Stimulated activated CD8-positive, alpha-beta memory T cell treated with anti-CD3 and anti-CD28 coated beads, Interleukin-12 subunit alpha, Interleukin-12 subunit beta, amount 100 ng/mL, for 4 hours (primary cell): ENCODE data around the gene DDB1.
A peak's percentile ranks its signal among the peaks of the same experiment; 100 is the strongest.
"Not testable (repeated sequence)": the region's sequence is repeated elsewhere in the genome, so short reads cannot be mapped to it uniquely, and the experiment has no call there.

Source experiments
- DNase-seq: peaks from one replicate; pipeline ENCODE4 v3.0.0-alpha.2; 2020; ENCODE audit warnings: low read depth

The DDB1 gene

DNA sequence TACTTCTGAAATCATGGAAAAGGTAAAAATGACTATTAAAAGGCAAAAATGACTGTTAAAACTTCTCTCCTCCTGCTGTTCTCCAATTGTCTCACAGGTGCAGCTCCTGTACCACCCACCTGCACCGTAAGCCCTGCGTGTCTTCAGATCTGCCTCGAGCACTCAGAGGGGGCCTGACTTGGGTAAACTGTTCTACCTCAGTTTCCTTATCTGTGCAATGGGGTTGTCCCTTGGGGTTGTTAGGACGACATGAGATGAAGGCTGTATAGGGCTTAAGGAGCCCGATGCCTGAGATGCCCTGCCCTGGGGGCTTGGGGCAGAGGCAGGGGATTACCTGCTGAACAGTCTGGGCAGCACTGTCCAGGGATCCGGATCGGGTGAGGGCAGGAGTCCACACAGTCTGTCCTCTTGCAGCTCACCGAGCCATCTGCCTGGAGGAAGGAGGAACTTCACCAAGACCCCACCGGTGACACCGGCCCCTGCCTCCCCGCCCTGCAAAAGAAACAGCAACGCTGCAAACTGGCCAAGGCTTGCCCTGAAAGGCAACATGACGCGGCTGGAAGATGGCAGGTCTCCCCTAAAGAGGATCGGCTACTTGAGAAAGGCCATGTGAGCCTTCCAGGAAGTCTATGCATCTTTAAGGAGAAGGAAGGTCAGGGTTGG lies 64.2 kb downstream of the DDB1 start:
- DNase-seq: no peak

GRCh38 chr11:61267437-61267841 lies 65.5 kb downstream of the DDB1 start:
- DNase-seq: no peak

GRCh38 chr11:61266602-61267001 lies 66.3 kb downstream of the DDB1 start:
- no peak for DNase-seq

- DNase-seq: no peak
These were observed 67.5 kb downstream of the DDB1 start for GRCh38 chr11:61265357-61265756.

- no peak for DNase-seq
These were observed 68.1 kb downstream of the DDB1 start for GRCh38 chr11:61264795-61265194.

DNA sequence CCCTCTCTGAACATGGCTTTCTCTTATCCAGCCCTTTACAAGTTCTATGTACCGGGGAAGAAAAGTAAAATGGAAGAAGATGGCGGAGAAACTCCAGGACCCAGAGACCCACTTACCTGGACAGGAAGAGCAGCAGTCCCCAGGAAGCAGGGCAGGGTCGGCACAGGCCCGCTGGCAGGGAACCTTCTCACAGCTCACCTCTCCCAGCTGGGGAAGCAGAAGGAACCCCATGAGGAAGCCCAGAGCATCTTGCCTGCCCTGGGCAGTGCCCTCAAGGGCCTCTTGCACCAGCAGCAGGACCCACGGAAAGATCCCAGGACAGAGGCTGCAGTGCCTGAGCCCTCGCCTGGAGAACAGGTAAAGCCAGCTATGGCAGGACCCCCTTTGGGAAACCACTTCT lies 68.5 kb downstream of the DDB1 start:
- no peak for DNase-seq

DNA sequence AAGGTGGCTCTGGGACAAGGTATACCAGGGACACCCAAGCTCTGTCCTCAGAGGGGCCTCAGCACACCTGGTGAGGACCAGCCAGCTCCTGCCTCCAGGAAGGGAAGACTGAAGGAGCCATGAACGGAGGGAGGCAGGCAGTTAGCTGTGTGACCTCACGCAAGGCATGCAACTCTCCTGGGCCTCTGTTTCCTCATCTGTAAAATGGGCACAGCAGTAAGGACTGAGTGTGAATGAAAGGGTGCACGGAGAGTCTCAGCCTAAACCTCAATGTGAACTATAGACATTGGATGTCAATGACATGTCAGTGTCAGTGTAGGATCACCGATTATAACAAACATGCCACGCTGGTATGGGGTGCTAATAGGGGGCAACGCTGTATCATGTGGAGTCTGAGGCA lies 73.5 kb downstream of the DDB1 start:
- no peak for DNase-seq

GRCh38 chr11:61258546-61258945 lies 74.4 kb downstream of the DDB1 start:
- DNase-seq: no peak

DNA sequence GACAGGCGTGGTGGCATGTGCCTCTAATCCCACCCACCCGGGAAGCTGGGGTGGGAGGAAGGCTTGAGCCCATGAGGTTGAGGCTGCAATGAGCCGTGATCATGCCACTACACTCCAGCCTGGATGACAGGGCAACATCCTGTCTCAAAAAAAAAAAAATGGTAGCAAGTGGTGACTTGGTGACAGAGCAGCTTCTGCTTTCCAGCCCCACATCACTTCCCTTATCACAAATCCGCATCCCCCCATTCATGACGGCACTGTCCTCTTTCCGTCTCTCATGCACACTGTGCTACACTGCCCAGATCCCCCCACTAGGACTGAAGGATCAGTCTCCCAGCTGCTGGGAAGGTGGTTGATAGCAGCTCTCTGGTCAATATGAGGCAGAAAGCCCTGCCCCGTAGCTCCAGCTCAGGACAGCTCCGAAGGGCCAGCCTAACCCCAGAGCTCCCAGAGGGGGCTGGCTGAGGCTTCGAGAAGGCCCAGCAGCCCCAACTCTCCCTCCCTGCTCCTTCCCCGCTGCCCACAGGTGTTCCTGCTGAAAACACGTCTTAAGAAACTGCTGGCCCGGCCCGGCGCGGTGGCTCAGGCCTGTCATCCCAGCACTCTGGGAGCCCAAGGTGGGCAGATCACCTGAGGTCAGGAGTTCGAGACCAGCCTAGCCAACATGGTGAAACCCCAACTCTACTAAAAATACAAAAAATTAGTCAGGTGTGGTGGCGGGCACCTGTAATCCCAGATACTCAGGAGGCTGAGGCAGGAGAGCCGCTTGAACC lies 76.0 kb downstream of the DDB1 start:
- no peak for DNase-seq

- DNase-seq: peak; percentile 25
These were observed 78.4 kb downstream of the DDB1 start for GRCh38 chr11:61254403-61255025.

- DNase-seq: not testable (repeated sequence)
These were observed 80.6 kb downstream of the DDB1 start for GRCh38 chr11:61252332-61252731.

DNA sequence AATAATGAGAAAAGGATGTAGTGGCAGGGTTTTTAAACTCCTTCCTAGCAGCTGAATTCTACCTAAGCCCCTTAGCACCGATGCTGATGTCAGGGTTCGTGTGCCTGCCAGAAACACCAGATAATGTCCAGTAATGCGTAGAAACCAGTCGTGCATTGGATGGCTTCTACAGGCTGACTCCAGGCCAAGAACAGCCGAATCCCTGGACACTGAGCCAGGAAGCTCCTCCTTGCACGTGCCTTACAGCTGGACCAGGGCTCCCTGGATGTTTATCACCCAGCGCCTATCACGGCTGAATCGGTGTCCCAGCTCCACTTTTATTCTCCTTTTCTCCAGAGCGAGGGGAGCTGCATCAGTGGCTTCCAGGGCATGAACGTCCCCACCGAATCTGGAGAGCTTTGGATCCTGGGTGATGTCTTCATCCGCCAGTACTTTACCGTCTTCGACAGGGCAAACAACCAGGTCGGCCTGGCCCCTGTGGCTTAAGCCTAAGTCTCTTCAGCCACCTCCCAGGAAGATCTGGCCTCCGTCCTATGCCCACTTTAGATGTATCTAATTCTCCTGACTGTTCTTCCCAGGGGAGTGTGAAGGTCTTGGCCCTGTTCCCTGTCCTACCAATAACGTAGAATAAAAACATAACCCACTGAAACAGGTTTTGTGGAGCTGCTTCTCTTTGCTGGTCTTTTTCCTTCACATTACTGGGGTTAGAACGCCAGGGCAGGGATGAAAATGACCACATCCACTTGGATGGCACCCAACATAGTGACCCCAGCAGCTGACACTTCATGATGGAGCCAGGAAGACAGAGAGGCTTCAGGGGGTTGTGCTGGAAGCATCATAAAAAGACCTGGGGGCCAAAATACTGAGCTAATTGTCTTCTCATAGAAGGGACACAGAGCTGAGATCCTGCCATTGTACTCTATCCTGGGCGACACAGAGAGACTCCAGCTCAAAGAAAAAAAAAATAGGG lies 81.8 kb downstream of the DDB1 start:
- DNase-seq: not testable (repeated sequence)
